DMS53 treated with DMSO at 0.1 percent for 48 hours (cell line): Measurements from ENCODE around the gene METRNL.
"Not testable (repeated sequence)": the region's sequence is repeated elsewhere in the genome, so short reads cannot be mapped to it uniquely, and the experiment has no call there.

Source experiments
- DNase-seq: peaks from one replicate; lab custom pipeline; 2025; ENCODE audit not compliant: unreplicated experiment; lab: John Stamatoyannopoulos, UW

Gene METRNL

DNA sequence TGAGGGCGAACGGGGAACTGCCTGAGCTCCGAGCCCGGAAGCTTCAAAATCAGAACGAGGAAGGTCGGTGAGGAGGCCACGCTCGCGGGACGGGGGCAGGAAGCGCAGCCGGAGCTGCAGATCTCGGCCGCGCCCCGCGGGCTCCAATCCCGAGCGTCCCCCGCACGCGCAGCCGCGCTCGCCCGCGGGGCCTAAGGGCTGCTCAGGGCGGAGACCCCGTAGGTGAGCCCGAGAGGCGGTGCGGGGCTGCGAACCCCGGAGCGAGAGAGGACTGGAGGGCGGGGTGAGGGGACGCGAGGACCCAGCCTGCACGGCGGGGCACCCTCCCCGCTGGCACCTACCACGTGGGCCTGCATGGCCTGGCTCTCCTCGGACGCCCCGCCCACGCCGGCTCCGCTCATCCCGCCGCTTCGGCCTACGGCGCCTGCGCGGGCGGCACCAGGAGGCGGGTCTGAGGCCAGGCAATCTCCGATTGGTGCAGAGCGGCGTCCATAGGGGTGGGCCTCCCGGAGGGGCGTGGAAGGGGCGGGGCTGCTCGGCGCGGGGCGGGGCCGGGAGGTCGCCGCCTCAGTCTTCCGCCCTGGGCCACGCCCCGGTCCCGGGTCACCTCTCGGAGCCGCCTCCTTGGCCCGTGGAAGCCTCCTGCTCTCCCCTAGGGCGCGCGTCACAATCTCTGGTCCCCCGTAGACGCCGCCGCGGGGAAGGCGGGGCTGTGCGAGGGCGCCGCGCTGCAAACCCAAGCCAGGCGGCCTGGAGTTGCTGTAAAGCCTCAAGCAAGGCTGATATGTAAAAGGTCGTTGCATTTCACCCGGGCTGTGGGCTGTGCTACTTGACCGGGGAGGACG lies 27.8 kb upstream of the METRNL start:
- peak; percentile 99 for DNase-seq

- no peak for DNase-seq
Measured at GRCh38 chr17:83052241-83052564, 27.2 kb upstream of the METRNL start.

DNA sequence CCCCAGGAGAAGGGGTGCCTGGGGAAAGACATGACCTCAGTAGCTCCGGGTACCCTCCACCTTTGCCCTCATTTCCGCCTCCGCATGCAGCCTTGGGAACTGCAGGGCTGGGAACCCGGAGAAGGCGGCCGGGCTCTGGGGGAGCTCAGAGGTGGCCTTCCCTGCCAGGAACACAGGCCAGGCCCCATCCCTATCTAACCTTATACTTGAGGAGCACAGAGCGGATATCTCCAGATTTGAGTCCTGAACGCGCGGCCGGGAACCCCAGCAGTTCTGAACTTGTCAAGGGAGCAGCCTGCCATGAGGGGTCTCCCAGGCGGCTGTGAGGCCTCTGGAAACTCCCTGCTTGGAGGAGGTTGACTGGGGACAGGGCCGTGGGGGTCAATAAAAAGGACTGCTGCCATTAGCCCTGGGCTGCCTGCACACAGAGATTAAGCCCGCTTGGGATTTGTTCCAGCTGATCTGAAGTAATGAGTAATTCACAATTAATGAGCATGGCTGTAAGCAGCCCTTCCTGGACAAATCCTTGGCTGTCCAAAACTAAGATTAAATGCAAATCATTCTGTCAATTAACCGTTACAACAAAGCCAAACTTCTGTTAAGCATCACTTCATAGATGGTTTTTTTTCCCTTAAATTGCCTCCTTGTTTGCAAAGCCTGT lies 26.3 kb upstream of the METRNL start:
- DNase-seq, result no peak

- no peak for DNase-seq
Measured at GRCh38 chr17:83053739-83054451, 25.5 kb upstream of the METRNL start.

- no peak for DNase-seq
Measured at GRCh38 chr17:83054518-83055125, 24.8 kb upstream of the METRNL start.

DNA sequence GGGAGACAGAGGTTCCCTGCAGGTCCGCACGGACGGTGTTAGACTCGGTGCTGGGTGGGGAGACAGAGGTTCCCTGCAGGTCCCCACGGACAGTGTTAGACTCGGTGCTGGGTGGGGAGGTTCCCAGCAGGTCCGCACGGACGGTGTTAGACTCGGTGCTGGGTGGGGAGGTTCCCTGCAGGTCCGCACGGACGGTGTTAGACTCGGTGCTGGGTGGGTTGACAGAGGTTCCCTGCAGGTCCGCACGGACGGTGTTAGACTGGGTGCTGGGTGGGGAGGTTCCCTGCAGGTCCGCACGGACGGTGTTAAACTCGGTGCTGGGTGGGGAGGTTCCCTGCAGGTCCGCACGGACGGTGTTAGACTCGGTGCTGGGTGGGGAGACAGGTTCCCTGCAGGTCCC lies 24.2 kb upstream of the METRNL start:
- not testable (repeated sequence) for DNase-seq

- no peak for DNase-seq
Measured at GRCh38 chr17:83055911-83056582, 23.4 kb upstream of the METRNL start.

DNA sequence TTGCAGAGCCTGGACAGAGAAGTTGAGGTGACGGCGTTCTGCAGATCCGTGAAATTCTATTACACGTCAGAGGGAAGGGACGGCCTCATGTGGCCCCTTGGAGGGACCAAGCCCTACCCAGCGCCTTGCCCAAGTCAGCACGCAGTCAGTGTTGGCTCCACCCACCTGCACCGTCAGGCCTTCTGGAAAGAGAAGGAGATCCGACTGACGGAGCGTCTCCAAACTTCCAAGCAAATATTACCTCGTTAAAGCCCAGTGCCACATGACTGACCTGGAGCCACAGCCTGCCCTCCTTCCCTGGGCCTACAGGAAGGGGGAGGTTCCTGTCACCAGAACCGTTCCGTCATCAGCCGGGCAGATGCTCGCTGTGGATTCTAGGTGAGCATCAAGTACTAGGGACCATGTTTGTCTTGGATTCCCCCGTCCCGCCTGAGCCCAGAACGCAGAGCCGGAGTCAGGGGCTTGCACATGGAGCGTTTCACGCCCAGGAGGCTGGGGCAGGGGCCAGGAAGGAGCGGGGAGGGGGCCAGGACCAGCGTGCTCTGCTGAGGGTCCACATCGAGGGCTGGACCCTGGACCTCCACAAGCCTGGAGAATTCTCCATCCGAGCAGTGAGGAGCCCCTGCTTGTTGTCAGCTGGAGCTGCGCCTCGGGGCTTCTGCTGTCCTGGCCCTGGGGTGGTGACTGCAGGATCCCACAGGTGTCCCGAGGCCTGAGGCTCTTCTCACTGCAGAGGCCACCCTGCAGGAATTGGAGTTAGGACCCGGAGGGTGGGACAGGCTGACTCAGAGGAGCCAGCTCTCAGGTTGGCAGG lies 22.6 kb upstream of the METRNL start:
- DNase-seq, result no peak

GRCh38 chr17:83057397-83057761 lies 22.0 kb upstream of the METRNL start:
- no peak for DNase-seq

DNA sequence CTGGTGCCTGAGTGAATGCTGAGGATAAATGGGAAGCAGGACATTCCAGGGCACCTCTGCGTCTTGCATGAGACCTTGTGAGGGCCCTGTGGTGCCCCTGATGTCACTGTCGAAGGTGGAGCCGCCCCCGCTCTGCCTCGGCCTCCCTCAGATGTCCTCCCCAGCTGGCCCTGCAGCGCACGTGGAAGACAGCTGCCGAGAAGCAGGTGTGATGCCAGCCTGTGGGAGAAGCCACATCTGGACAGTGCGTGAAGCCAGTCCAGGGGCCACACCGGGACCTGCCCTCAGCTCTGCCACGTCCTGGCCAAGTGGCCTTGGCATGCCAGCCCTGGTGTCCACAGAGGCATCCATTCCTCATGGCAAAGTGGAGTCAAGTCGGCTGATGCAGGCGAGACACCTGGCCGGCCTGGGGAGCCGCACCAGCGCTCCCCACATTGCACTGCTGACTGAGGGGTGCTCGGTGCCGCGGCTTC lies 21.6 kb upstream of the METRNL start:
- no peak for DNase-seq

- no peak for DNase-seq
Measured at GRCh38 chr17:83058266-83058798, 21.1 kb upstream of the METRNL start.

DNA sequence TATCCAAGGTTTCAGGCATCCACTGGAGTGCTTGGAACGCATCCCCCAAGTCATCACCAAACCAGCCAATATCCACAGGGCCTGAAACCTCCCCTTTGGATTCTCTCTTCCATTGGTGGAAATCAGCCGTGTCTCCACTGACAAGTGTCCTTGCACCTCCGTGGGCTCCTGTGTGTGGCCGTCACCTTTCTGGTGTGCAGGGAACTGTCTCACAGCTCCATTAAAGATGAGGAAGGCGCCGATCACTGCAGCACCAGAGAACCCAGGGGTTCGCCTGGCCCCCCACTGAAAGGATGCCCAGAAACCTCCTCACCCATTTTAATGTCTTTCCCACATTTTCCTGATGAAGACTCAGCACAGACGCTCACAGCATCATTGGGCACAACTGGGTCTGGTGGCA lies 17.8 kb upstream of the METRNL start:
- no peak for DNase-seq

DNA sequence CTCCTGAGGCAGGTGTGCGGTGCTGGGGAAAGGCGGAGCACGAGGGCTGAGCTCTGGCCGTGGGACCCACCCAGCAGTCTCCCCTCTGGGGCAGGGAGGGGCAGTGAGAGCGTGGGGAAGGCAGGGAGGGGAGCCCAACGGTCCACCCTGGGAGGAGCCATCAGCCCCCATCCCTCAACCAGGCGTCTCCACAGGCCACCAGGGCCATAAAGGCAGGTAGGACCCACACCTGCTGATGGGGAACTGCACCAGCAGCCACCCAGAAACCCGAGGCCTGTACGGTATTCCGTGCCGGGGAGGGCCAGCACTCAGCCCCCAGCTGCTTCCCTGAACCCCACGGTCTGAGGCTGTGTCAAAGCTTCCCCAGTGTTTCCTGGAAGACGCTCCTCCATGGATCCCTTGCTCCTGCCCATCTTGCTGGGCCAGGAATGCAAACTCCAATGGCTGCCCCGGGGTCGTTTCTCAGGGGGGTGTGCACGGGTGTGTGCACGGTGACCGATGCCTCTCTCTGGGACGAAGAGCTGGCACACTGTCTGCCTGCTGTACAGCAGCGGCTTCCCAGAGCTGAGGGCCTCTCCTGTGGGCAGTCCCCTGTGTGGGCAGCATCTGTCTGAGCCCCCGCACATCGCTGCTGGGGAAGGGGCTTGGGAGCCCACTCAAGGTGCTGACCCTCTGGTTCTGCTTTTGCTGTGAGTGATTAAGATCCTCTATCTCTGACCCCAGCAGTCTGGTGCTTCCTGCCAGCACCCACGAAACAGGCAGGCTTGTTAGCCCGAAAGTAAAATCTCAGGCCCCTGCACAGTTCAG lies 17.2 kb upstream of the METRNL start:
- no peak for DNase-seq

DNA sequence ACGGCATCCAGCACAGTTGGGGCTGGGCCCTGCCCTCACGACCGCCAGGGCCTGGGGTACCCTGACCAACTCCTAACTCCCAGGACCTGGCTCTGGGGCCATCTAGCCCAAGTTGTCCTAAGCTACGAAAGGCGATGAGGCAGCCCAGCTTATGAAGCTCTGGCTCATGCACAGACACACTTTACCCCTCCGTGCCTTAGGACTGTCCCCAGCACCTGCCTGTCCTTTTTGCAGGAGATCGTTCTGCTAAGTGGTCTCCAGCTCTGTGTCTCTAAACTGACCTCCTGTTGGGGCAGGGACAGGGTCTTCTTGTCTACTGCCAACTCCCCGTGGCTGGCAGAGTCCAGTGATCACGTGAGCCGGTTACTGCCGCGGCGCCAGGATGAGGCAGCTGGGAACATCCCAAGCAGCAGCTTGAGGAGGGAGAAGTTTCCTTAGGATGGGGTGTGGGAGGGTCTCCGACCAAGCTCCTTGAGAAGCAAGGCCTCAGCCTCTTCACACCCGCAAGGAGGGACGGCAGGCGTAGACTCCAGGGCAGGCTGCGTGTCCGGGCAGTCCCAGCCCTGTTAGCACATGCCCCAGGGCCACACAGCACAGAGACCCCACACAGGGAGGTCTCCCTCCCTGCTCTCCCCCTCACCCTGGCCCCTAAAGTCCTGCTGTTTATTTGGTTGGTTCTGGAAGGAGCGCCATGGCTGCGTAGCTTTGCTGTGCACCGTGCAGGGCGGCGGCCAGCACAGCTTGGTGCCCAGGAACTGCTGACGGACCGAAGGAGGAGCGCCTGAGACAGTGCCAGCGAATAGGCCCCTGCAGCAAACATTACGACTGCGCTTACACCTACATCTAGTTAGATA lies 16.4 kb upstream of the METRNL start:
- DNase-seq, result no peak

DNA sequence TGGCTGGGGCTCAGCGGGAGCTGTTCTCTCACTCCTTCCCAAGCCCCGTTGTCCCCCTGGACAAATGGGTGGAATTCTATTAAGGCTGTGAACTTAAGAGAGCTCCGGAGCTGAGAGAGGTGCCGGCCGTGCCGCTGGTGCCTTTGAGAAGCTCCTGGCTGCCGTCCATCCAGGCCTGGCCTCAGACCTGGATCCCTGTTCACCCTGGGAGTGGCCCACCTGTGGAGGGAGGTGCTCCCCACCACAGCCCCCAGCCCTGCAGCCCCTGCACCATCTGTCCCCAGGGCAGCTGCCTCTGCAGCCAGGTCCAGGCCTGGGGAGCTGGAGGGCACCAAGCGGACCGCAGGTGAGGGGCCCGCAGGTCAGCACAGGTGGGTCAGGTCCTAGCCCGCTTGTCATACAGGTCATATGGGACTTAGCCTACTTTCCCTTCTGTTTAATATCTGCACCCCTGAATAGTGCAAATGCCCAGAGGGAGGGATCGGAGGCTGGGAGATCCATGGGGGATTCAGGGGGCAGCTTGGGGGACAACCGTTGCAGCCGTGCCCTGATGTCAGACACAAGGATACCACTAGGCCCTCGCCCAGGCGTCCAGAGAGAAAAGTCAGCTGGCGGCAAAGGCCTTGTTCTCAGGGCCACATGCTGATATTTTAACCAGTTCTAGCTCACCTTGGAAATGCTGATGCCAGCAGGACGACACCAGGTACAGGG lies 15.2 kb upstream of the METRNL start:
- DNase-seq, result no peak

GRCh38 chr17:83064732-83065659 lies 14.4 kb upstream of the METRNL start:
- DNase-seq, result peak; percentile 36
